Right atrium auricular region (tissue), 2 donors: ENCODE data around the gene C16orf96. TPM values are rescaled to one million over a fixed set of nuclear protein-coding genes. Genes with fewer than 3 reads are reported as not detected.
"Not testable (repeated sequence)": the region's sequence is repeated elsewhere in the genome, so short reads cannot be mapped to it uniquely, and the experiment has no call there.

Experiments
- DNase-seq: peaks from one replicate; pipeline ENCODE4 v3.0.0-alpha.2; 2019; ENCODE audit warnings: low spot score
- H3K27ac ChIP-seq, 2 donors: fragments of 200-600 bp; sonication (generic); 1 replicate in 1 of 2; 2 replicates in 1 of 2; pipeline ENCODE4 v1.5.1; 2016 to 2019
- H3K27me3 ChIP-seq, 2 donors: fragments of 200-600 bp; sonication (generic); one replicate each; pipeline versions ENCODE4 v1.5.1 to v1.6.0; 2017 to 2019
- H3K36me3 ChIP-seq: fragments of 200-600 bp; sonication (generic); one replicate; pipeline ENCODE4 v1.5.1; 2016
- H3K4me1 ChIP-seq, 2 donors: fragments of 200-600 bp; sonication (generic); one replicate each; pipeline versions ENCODE4 v1.5.1 to v1.6.0; 2017 to 2019
- H3K4me3 ChIP-seq, 2 donors: fragments of 200-600 bp; sonication (generic); 1 replicate in 1 of 2; 2 replicates in 1 of 2; pipeline ENCODE4 v1.5.1; 2017 to 2019; ENCODE audit warnings: mild to moderate bottlenecking in 1 of 2, moderate library complexity in 1 of 2
- H3K9me3 ChIP-seq, 2 donors: fragments of 200-600 bp; sonication (generic); one replicate each; pipeline ENCODE4 v1.5.1; 2019
- CTCF ChIP-seq, 2 donors: fragments of 200-600 bp; sonication (generic); IDR thresholded peaks; one replicate each; pipeline ENCODE4 v1.5.1; 2019; ENCODE audit warnings: antibody characterized with exemption in 2 of 2
- total RNA-seq, 2 donors: library from RNA; depleted of rRNA; stranded (reverse); fragments of >200 nt; gene quantifications; one replicate each; pipeline ENCODE4 v1.1.0, GENCODE V29; 2016

The C16orf96 gene
- total RNA-seq, 2 donors from 2014 or later, result 0.24 TPM; not detected in 1

- Histone ChIP-seq H3K36me3 (no peaks in the 10 kb centered on the region), H3K4me1 (no peaks in the 10 kb centered on the region), H3K4me3 (no peak overlapping the region), H3K27me3 (no peaks in the 10 kb centered on the region), H3K27ac (no peak overlapping the region), H3K9me3 (no peaks in the 10 kb centered on the region)
- TF ChIP-seq CTCF (IDR thresholded peaks at IDR 0.05), result no peak
- no peak for DNase-seq
These were observed 16.6 kb downstream of the C16orf96 start for GRCh38 chr16:4572715-4573114.

GRCh38 chr16:4573926-4574325, 17.8 kb downstream of the C16orf96 start:
- H3K27ac ChIP-seq, H3K27me3 ChIP-seq, H3K4me1 ChIP-seq, H3K9me3 ChIP-seq, DNase-seq, H3K4me3 ChIP-seq, H3K36me3 ChIP-seq: not testable (repeated sequence)

GRCh38 chr16:4574919-4575705, 19.0 kb downstream of the C16orf96 start:
- Histone ChIP-seq H3K36me3 (no peaks in the 10 kb centered on the region), H3K27ac (no peak overlapping the region), H3K4me1 (no peaks in the 10 kb centered on the region), H3K4me3 (no peak overlapping the region), H3K9me3 (no peaks in the 10 kb centered on the region), H3K27me3 (no peaks in the 10 kb centered on the region)
- no peak for DNase-seq
- no peak for TF ChIP-seq CTCF (IDR thresholded peaks at IDR 0.05)

- H3K27me3 ChIP-seq, result no peaks in the 10 kb centered on the region
- DNase-seq, result no peak
These were observed 19.9 kb downstream of the C16orf96 start for GRCh38 chr16:4576008-4576407.

GRCh38 chr16:4578961-4579530, 22.9 kb downstream of the C16orf96 start:
- Histone ChIP-seq H3K4me1 (no peaks in the 10 kb centered on the region), H3K36me3 (no peaks in the 10 kb centered on the region), H3K9me3 (no peaks in the 10 kb centered on the region), H3K27ac (no peak overlapping the region), H3K4me3 (no peak overlapping the region), H3K27me3 (no peaks in the 10 kb centered on the region)
- TF ChIP-seq CTCF (IDR thresholded peaks at IDR 0.05), result no peak
- no peak for DNase-seq

More at GRCh38 chr16:4576008-4576407, 19.9 kb downstream of the C16orf96 start:
- H3K4me3 ChIP-seq, result no peak overlapping the region
- no peaks in the 10 kb centered on the region for H3K36me3 ChIP-seq
- no peak for TF ChIP-seq CTCF (IDR thresholded peaks at IDR 0.05)
- no peaks in the 10 kb centered on the region for H3K9me3 ChIP-seq
- no peaks in the 10 kb centered on the region for H3K4me1 ChIP-seq
- H3K27ac ChIP-seq, result no peak overlapping the region

GRCh38 chr16:4580250-4580649, 24.1 kb downstream of the C16orf96 start:
- no peak for TF ChIP-seq CTCF (IDR thresholded peaks at IDR 0.05)
- no peaks in the 10 kb centered on the region for H3K4me1 ChIP-seq
- no peak overlapping the region for H3K27ac ChIP-seq
- no peaks in the 10 kb centered on the region for H3K27me3 ChIP-seq
- H3K36me3 ChIP-seq, result no peaks in the 10 kb centered on the region
- H3K9me3 ChIP-seq, result no peaks in the 10 kb centered on the region
- no peak overlapping the region for H3K4me3 ChIP-seq
- no peak for DNase-seq
